Activated B cell treated with CpG ODN at 0.5 μM for 24 hours (primary cell): ENCODE data around the gene TNF. TPM values are rescaled to one million over a fixed set of nuclear protein-coding genes. Genes with fewer than 3 reads are reported as not detected.

Experiments
- ATAC-seq: fragments of 200-7000 bp; cut with Tn5 transposase; one replicate; pipeline ENCODE4 v1.10.0; 2021; ENCODE audit warnings: low read depth, mild to moderate bottlenecking, moderate library complexity
- CTCF ChIA-PET: fragments of 350-600 bp; sonication (Branson Sonifier 250); formaldehyde crosslinking; loops from one replicate; lab custom pipeline; 2021; ENCODE audit warnings: antibody characterized with exemption; lab: Charles Lee
- POLR2A ChIA-PET: fragments of 350-600 bp; sonication (Branson Sonifier 250); formaldehyde crosslinking; loops from one replicate; lab custom pipeline; 2021; ENCODE audit warnings: antibody characterized with exemption; lab: Charles Lee
- DNase-seq: peaks from one replicate; pipeline ENCODE4 v3.0.0; 2022
- H3K27ac Mint-ChIP-seq: one replicate; pipeline ENCODE4 v1.8.0; 2020; ENCODE audit warnings: mixed read lengths
- H3K27me3 Mint-ChIP-seq: one replicate; pipeline ENCODE4 v1.8.0; 2021; ENCODE audit warnings: mixed read lengths
- H3K36me3 Mint-ChIP-seq: one replicate; pipeline ENCODE4 v1.8.0; 2021; ENCODE audit warnings: low read depth, mixed read lengths
- H3K4me1 Mint-ChIP-seq: one replicate; pipeline ENCODE4 v1.8.0; 2021; ENCODE audit warnings: mixed read lengths
- H3K4me3 Mint-ChIP-seq: one replicate; pipeline ENCODE4 v1.8.0; 2020; ENCODE audit warnings: mild to moderate bottlenecking, mixed read lengths
- H3K9me3 Mint-ChIP-seq: one replicate; pipeline ENCODE4 v1.8.0; 2020; ENCODE audit warnings: mixed read lengths
- intact Hi-C: fragments of 100-400 bp; cut with micrococcal nuclease; formaldehyde crosslinking; loops from one replicate; pipeline ENCODE4 v1.15.1; 2024
- total RNA-seq: library from RNA; stranded (reverse); gene quantifications from 2 replicates; pipeline ENCODE4 v1.2.3, GENCODE V29; 2022
- TF ChIP-seq, protein P1 (sequence below): fragments of 200-600 bp; IDR thresholded peaks from one replicate; pipeline ENCODE4 v1.8.0; 2022; ENCODE audit warnings: antibody characterized with exemption, mild to moderate bottlenecking

Gene TNF
- total RNA-seq, 1 donor from 2014 or later, result 139 TPM

DNA sequence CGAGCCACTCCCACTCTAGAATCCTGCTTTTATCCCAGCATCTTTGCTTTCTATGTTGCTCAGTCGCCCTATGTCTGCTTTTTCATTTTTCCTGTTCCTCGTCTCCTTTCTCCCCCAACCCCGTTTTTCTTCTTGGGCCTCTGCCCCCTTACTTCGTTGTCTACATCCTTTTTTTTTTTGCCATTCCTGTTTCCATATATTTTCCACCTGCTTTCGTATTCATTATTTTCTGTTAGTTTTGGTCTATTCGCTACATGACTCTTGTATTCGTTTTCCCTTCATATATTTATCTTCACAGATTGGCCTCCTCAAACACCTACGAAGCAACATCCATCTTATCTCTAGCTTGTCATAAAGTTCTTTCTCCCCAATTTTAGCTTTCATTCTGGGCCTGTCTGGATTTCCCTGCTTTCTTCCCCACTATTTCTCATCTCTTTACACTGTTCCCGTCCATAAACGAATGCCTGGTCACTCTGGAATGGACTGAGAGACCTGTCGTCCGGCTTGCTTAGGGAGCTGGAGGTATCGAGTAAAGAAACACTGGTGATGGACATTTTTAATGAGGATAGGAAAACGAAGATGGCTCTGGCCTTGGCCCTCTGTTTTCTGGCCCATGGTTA is 46.1 kb downstream of the TNF start:
- Mint-ChIP-seq H3K4me1 (peaks cover 32% of the 10 kb centered on the region), H3K27me3 (no peaks in the 10 kb centered on the region), H3K9me3 (peaks cover 1% of the 10 kb centered on the region), H3K27ac (peak overlapping the region; percentile 95), H3K4me3 (peak overlapping the region; percentile 86), H3K36me3 (peaks cover 57% of the 10 kb centered on the region)
- intact Hi-C loops, result loop anchor here (2.0 to 5.0 kb wide), 5 partner anchors 41 to 1065 kb away; partner anchors contain the start of genes CLIC1, GNL1, NELFE and PRR3
- TF ChIP-seq, protein P1, sequence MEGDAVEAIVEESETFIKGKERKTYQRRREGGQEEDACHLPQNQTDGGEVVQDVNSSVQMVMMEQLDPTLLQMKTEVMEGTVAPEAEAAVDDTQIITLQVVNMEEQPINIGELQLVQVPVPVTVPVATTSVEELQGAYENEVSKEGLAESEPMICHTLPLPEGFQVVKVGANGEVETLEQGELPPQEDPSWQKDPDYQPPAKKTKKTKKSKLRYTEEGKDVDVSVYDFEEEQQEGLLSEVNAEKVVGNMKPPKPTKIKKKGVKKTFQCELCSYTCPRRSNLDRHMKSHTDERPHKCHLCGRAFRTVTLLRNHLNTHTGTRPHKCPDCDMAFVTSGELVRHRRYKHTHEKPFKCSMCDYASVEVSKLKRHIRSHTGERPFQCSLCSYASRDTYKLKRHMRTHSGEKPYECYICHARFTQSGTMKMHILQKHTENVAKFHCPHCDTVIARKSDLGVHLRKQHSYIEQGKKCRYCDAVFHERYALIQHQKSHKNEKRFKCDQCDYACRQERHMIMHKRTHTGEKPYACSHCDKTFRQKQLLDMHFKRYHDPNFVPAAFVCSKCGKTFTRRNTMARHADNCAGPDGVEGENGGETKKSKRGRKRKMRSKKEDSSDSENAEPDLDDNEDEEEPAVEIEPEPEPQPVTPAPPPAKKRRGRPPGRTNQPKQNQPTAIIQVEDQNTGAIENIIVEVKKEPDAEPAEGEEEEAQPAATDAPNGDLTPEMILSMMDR, result no peak
- POLR2A ChIA-PET, result interaction anchor here (0.6 to 2.9 kb wide), 21 partner anchors 8 to 1007 kb away, joined by 3 to 34 read pairs (median 6); partner anchors contain the start of genes BAG6, DDAH2, DDX39B and GPANK1
- CTCF ChIA-PET, result interaction anchor here (1.1 kb wide), 1 partner anchor 72 kb away, joined by 4 read pairs; no protein-coding TSS in a partner anchor
- DNase-seq (no peak), ATAC-seq (no peak)

DNA sequence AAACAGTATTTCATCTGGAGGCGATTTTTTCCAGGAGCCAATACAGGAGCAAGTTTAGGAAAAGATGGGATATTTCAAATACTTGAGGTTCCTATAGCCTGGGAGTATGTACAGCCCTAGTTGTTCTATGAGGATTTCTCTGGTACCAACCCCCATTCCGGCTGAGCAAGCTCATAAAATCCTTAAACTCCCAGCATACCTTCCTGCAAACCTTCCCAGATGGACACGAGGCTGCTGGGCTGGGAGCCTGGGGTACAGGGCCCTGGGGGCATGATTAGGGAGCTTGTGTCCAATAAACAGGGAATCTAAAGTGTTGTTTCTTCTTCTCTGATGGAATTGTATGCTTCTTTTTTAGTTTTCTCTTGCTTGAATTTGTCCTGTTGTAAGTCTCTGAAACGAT is 46.6 kb downstream of the TNF start:
- POLR2A ChIA-PET, result interaction anchor here (0.5 to 2.9 kb wide), 16 partner anchors 9 to 1007 kb away, joined by 3 to 21 read pairs (median 6); partner anchors contain the start of genes BAG6, DDAH2, DDX39B and GPANK1
- H3K4me3 Mint-ChIP-seq, result peak overlapping the region; percentile 86
- peak overlapping the region; percentile 95 for H3K27ac Mint-ChIP-seq
- TF ChIP-seq, protein P1, result no peak
- H3K9me3 Mint-ChIP-seq, result peaks cover 1% of the 10 kb centered on the region
- no peak for DNase-seq
- no peaks in the 10 kb centered on the region for H3K27me3 Mint-ChIP-seq
- H3K36me3 Mint-ChIP-seq, result peaks cover 60% of the 10 kb centered on the region
- CTCF ChIA-PET, result interaction anchor here (1.1 to 1.3 kb wide), 2 partner anchors 24 to 71 kb away, joined by 4 to 5 read pairs; no protein-coding TSS in a partner anchor
- intact Hi-C loops, result loop anchor here (2.0 to 5.0 kb wide), 5 partner anchors 41 to 1065 kb away; partner anchors contain the start of genes CLIC1, GNL1, NELFE and PRR3
- peaks cover 27% of the 10 kb centered on the region for H3K4me1 Mint-ChIP-seq
- no peak for ATAC-seq

DNA sequence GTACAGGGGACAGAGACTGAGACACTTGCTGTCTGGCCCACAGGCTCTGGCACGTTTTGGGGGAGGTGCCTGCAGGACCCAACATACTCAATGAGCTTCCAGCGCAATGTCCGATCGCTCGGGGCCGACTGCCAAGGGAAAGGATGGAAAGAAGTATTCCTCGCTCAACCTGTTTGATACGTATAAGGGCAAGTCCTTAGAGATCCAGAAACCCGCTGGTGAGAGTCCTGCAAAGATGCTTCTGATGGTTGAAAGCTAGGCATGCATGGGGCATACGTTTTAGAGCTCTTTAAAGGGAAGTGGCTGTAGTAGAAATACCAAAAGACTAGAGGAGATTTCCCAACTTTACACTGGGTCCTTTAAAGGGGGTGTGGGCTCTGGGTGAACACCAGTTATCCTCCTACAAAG is 47.3 kb downstream of the TNF start:
- ChIA-PET POLR2A (interaction anchor here (0.6 to 1.9 kb wide), 9 partner anchors 9 to 160 kb away, joined by 3 to 21 read pairs (median 3); partner anchors contain the start of genes BAG6 and NCR3), CTCF (interaction anchor here (1.3 kb wide), 1 partner anchor 24 kb away, joined by 5 read pairs; no protein-coding TSS in a partner anchor)
- Mint-ChIP-seq H3K27me3 (no peaks in the 10 kb centered on the region), H3K4me3 (peak overlapping the region; percentile 86), H3K4me1 (peaks cover 27% of the 10 kb centered on the region), H3K27ac (peak overlapping the region; percentile 95), H3K36me3 (peaks cover 66% of the 10 kb centered on the region), H3K9me3 (peaks cover 1% of the 10 kb centered on the region)
- DNase-seq (no peak), ATAC-seq (no peak)
- TF ChIP-seq, protein P1, result no peak
- intact Hi-C loops, result loop anchor here (5.0 kb wide), 1 partner anchor 115 kb away; the partner anchor contains the start of gene CLIC1

DNA sequence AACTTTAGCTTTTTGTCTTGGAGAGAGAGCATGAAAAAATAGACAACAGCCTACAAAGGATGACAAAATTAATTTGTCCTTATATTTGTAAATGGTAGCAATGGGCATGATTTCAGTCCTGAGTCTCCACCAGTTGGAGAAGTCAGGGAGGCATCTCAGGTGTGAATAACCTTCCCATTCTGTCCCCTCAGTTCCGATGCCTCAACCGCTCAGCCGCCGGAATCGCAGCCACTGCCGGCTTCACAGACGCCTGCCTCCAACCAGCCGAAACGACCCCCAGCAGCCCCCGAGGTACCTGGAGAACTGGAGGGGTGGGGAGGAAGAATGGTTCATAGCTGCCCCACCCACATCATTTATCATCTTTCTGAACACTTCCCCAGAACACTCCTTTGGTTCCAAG is 48.7 kb downstream of the TNF start:
- no peak overlapping the region for H3K27ac Mint-ChIP-seq
- CTCF ChIA-PET, result no interaction called here
- no peaks in the 10 kb centered on the region for H3K27me3 Mint-ChIP-seq
- intact Hi-C loops, result loop anchor here (5.0 kb wide), 1 partner anchor 113 kb away; the partner anchor contains the start of gene CLIC1
- no peak for ATAC-seq
- TF ChIP-seq, protein P1, result no peak
- no peak overlapping the region for H3K4me3 Mint-ChIP-seq
- DNase-seq, result no peak
- H3K36me3 Mint-ChIP-seq, result peaks cover 80% of the 10 kb centered on the region
- peaks cover 27% of the 10 kb centered on the region for H3K4me1 Mint-ChIP-seq
- POLR2A ChIA-PET, result interaction anchor here (0.6 to 3.6 kb wide), 3 partner anchors 13 to 258 kb away, joined by 3 to 15 read pairs (median 9); partner anchors contain the start of gene BAG6
- H3K9me3 Mint-ChIP-seq, result peaks cover 1% of the 10 kb centered on the region

DNA sequence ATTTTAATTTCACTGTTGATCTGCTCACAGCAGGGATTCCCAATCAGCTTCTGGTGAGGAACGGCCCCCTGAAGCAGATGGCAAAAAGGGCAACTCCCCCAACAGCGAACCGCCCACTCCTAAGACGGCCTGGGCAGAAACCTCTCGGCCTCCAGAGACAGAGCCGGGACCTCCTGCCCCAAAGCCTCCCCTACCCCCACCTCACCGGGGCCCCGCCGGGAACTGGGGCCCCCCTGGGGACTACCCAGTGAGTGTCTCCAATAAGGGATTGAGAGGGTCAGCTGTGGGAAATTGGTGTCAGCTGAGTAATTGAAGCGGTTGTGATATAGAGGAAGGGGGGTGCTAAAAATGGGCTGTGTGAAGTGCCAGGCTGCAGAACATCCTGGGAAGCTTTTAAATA is 51.6 kb downstream of the TNF start:
- Mint-ChIP-seq H3K27ac (peak overlapping the region; percentile 52), H3K4me3 (no peak overlapping the region), H3K9me3 (no peaks in the 10 kb centered on the region), H3K36me3 (peaks cover 94% of the 10 kb centered on the region), H3K27me3 (no peaks in the 10 kb centered on the region), H3K4me1 (peaks cover 9% of the 10 kb centered on the region)
- TF ChIP-seq, protein P1, result no peak
- POLR2A ChIA-PET, result interaction anchor here (0.6 to 3.6 kb wide), 2 partner anchors 25 to 76 kb away, joined by 3 to 15 read pairs; partner anchors contain the start of genes ABHD16A and BAG6
- CTCF ChIA-PET, result interaction anchor here (0.7 to 1.1 kb wide), 2 partner anchors 29 to 76 kb away, joined by 4 to 5 read pairs; no protein-coding TSS in a partner anchor
- intact Hi-C loops, result no loop called here
- ATAC-seq, result no peak
- no peak for DNase-seq
